Gastroesophageal sphincter (tissue), 4 donors: ENCODE data around the gene MAP2K6. TPM values are rescaled to one million over a fixed set of nuclear protein-coding genes. Genes with fewer than 3 reads are reported as not detected.

Source experiments
- ATAC-seq: fragments of 150-250 bp; one replicate; pipeline ENCODE4 v1.9.1; 2016; ENCODE audit warnings: mild to moderate bottlenecking, moderate library complexity
- H3K27ac ChIP-seq, 4 donors: fragments of 200-600 bp; sonication (generic) in 3 of 4; 1 replicate in 3 of 4; 2 replicates in 1 of 4; pipeline ENCODE4 v1.5.1; 2016 to 2019
- H3K27me3 ChIP-seq: fragments of 200-600 bp; sonication (generic); one replicate; pipeline ENCODE4 v1.5.1; 2019
- H3K36me3 ChIP-seq, 2 donors: fragments of 200-600 bp; sonication (generic); one replicate each; pipeline ENCODE4 v1.5.1; 2019; ENCODE audit warnings: control low read depth in 1 of 2
- H3K4me1 ChIP-seq, 3 donors: fragments of 200-600 bp; sonication (generic); 1 replicate in 2 of 3; 2 replicates in 1 of 3; pipeline ENCODE4 v1.5.1; 2016 to 2019; ENCODE audit warnings: control low read depth in 2 of 3
- H3K4me3 ChIP-seq, 2 donors: fragments of 200-600 bp; sonication (generic); one replicate each; pipeline ENCODE4 v1.5.1; 2019; ENCODE audit warnings: mild to moderate bottlenecking in 1 of 2, moderate library complexity in 1 of 2
- H3K9me3 ChIP-seq, 3 donors: fragments of 200-600 bp; sonication (generic); one replicate each; pipeline ENCODE4 v1.5.1; 2017 to 2019; ENCODE audit warnings: control low read depth in 2 of 3
- CTCF ChIP-seq, 4 experiments: fragments of 200-600 bp in 2 of 4; fragments of 450-650 bp in 2 of 4; sonication (generic) in 1 of 4; IDR thresholded peaks; one replicate each; pipeline ENCODE4 v1.5.1; 2017 to 2019; ENCODE audit warnings: antibody characterized with exemption in 4 of 4, mild to moderate bottlenecking in 2 of 4, moderate library complexity in 2 of 4
- EP300 ChIP-seq: sonication (generic); formaldehyde crosslinking; IDR thresholded peaks from one replicate; pipeline ENCODE4 v1.6.1; 2017; ENCODE audit warnings: antibody characterized with exemption, mild to moderate bottlenecking
- POLR2A ChIP-seq, 2 donors: fragments of 450-650 bp; IDR thresholded peaks; one replicate each; pipeline ENCODE4 v1.6.1; 2017; ENCODE audit warnings: antibody characterized with exemption in 2 of 2, mild to moderate bottlenecking in 2 of 2, moderate library complexity in 1 of 2
- POLR2AphosphoS5 ChIP-seq: sonication (generic); formaldehyde crosslinking; IDR thresholded peaks from one replicate; pipeline ENCODE4 v1.6.1; 2017; ENCODE audit warnings: antibody characterized with exemption
- WGBS, 2 donors: methylation state at CpG; one replicate each; pipeline ENCODE4 v1.1.5; 2018; ENCODE audit warnings: low coverage in 1 of 2; 5-methylcytosine and 5-hydroxymethylcytosine counted together
- total RNA-seq, 4 donors: library from RNA; depleted of rRNA; stranded (reverse); fragments of >200 nt; gene quantifications; one replicate each; pipeline ENCODE4 v1.1.0, GENCODE V29; 2016

Gene MAP2K6
- total RNA-seq, 4 donors from 2014 or later, result 0.69 to 8.7 (median 2.4) TPM

- peaks cover 0 to 22% (median 2%) of the 10 kb centered on the region in 3 donors for H3K4me1 ChIP-seq
- WGBS, 2 donors, result 94 to 97% methylated on average over 3 of the region's 3 CpGs
- H3K27ac ChIP-seq, result no peak overlapping the region
- no peak for ATAC-seq
- H3K27me3 ChIP-seq, result no peaks in the 10 kb centered on the region
- H3K4me3 ChIP-seq, result no peak overlapping the region
- H3K36me3 ChIP-seq, result no peaks in the 10 kb centered on the region
- TF ChIP-seq POLR2AphosphoS5 (no peak), EP300 (no peak), POLR2A (IDR thresholded peaks at IDR 0.05) (no peak), CTCF (IDR thresholded peaks at IDR 0.05) (no peak)
- H3K9me3 ChIP-seq, result no peaks in the 10 kb centered on the region
These were observed 17.3 kb downstream of the MAP2K6 start for GRCh38 chr17:69431835-69432234.

- no peak overlapping the region for H3K4me3 ChIP-seq
- no peak overlapping the region for H3K27ac ChIP-seq
- no peaks in the 10 kb centered on the region for H3K27me3 ChIP-seq
- ATAC-seq, result no peak
- WGBS, 2 donors, result 77 to 96% methylated on average over 2 to 3 of the region's 3 CpGs
- peaks cover 0 to 18% (median 2%) of the 10 kb centered on the region in 3 donors for H3K4me1 ChIP-seq
- no peaks in the 10 kb centered on the region for H3K9me3 ChIP-seq
- TF ChIP-seq EP300 (no peak), POLR2AphosphoS5 (no peak), POLR2A (IDR thresholded peaks at IDR 0.05) (no peak), CTCF (IDR thresholded peaks at IDR 0.05) (no peak)
- no peaks in the 10 kb centered on the region for H3K36me3 ChIP-seq
These were observed 18.6 kb downstream of the MAP2K6 start for GRCh38 chr17:69433093-69433492.

- ATAC-seq, result no peak
- no peak for TF ChIP-seq CTCF (IDR thresholded peaks at IDR 0.05)
- TF ChIP-seq EP300, result no peak
- no peak for TF ChIP-seq POLR2AphosphoS5
- no peak for TF ChIP-seq POLR2A (IDR thresholded peaks at IDR 0.05)
- Histone ChIP-seq H3K27me3 (no peaks in the 10 kb centered on the region), H3K27ac (peak overlapping the region in 1 of 4 donors; percentile 4), H3K4me1 (peaks cover 0 to 17% (median 2%) of the 10 kb centered on the region in 3 donors), H3K36me3 (no peaks in the 10 kb centered on the region), H3K4me3 (no peak overlapping the region), H3K9me3 (no peaks in the 10 kb centered on the region)
- 16 to 32% methylated on average over 3 of the region's 3 CpGs for WGBS, 2 donors
These were observed 19.7 kb downstream of the MAP2K6 start for GRCh38 chr17:69434164-69434579.

GRCh38 chr17:69435971-69436696, 21.6 kb downstream of the MAP2K6 start:
- H3K27ac ChIP-seq, result no peak overlapping the region
- no peaks in the 10 kb centered on the region for H3K27me3 ChIP-seq
- H3K4me3 ChIP-seq, result no peak overlapping the region
- 66 to 74% methylated on average over 5 of the region's 5 CpGs for WGBS, 2 donors
- peaks cover 0 to 17% (median 2%) of the 10 kb centered on the region in 3 donors for H3K4me1 ChIP-seq
- no peak for ATAC-seq
- peaks cover 0 to 15% (median 0%) of the 10 kb centered on the region in 3 donors for H3K9me3 ChIP-seq
- no peaks in the 10 kb centered on the region for H3K36me3 ChIP-seq
- no peak for TF ChIP-seq EP300
- no peak for TF ChIP-seq POLR2AphosphoS5
- no peak for TF ChIP-seq CTCF (IDR thresholded peaks at IDR 0.05)
- no peak for TF ChIP-seq POLR2A (IDR thresholded peaks at IDR 0.05)

GRCh38 chr17:69437475-69437874, 23.0 kb downstream of the MAP2K6 start:
- Histone ChIP-seq H3K27ac (no peak overlapping the region), H3K27me3 (no peaks in the 10 kb centered on the region), H3K4me3 (no peak overlapping the region), H3K9me3 (peaks cover 0 to 18% (median 0%) of the 10 kb centered on the region in 3 donors), H3K36me3 (no peaks in the 10 kb centered on the region), H3K4me1 (peaks cover 0 to 17% (median 2%) of the 10 kb centered on the region in 3 donors)
- no peak for ATAC-seq
- TF ChIP-seq POLR2A (IDR thresholded peaks at IDR 0.05), result no peak
- no peak for TF ChIP-seq CTCF (IDR thresholded peaks at IDR 0.05)
- 89 to 100% methylated on average over 1 of the region's 1 CpG for WGBS, 2 donors
